ENCODE results near the gene AAGAB. TPM values are rescaled to one million over a fixed set of nuclear protein-coding genes. Genes with fewer than 3 reads are reported as not detected.

AAGAB gene
- total RNA-seq, 1 donor from 2014 or later = 90.8 TPM

GRCh38 chr15:67164811-67165253, 89.6 kb downstream of the AAGAB start:
- peaks cover 19% of the 10 kb centered on the region for H3K36me3 ChIP-seq (ENCODE audit: control insufficient read depth, insufficient read depth, low read length)
- TF ChIP-seq CTCF (IDR thresholded peaks at IDR 0.05; ENCODE audit: insufficient read depth, low read length, severe bottlenecking) = no peak
- no peaks in the 10 kb centered on the region for H3K27me3 ChIP-seq (ENCODE audit: control insufficient read depth, insufficient read depth, low read length)
- H3K4me3 ChIP-seq (ENCODE audit: low read depth, low read length) = no peak overlapping the region
- FAIRE-seq (no peak), DNase-seq (ENCODE audit: low read depth) (no peak)

GRCh38 chr15:67164401-67164791, 90.1 kb downstream of the AAGAB start:
- DNase-seq (ENCODE audit: low read depth) (peak; percentile 29), FAIRE-seq (no peak)
- TF ChIP-seq CTCF (IDR thresholded peaks at IDR 0.05; ENCODE audit: insufficient read depth, low read length, severe bottlenecking) = no peak
- Histone ChIP-seq H3K36me3 (ENCODE audit: control insufficient read depth, insufficient read depth, low read length) (peaks cover 18% of the 10 kb centered on the region), H3K27me3 (ENCODE audit: control insufficient read depth, insufficient read depth, low read length) (no peaks in the 10 kb centered on the region), H3K4me3 (ENCODE audit: low read depth, low read length) (no peak overlapping the region)

- Histone ChIP-seq H3K36me3 (ENCODE audit: control insufficient read depth, insufficient read depth, low read length) (peaks cover 16% of the 10 kb centered on the region), H3K27me3 (ENCODE audit: control insufficient read depth, insufficient read depth, low read length) (no peaks in the 10 kb centered on the region), H3K4me3 (ENCODE audit: low read depth, low read length) (no peak overlapping the region)
- TF ChIP-seq CTCF (IDR thresholded peaks at IDR 0.05; ENCODE audit: insufficient read depth, low read length, severe bottlenecking) = no peak
- no peak for FAIRE-seq
- no peak for DNase-seq (ENCODE audit: low read depth)
Measured at GRCh38 chr15:67163180-67163579, 91.3 kb downstream of the AAGAB start.

GRCh38 chr15:67161881-67162280, 92.6 kb downstream of the AAGAB start:
- no peak for DNase-seq (ENCODE audit: low read depth)
- FAIRE-seq = no peak
- TF ChIP-seq CTCF (IDR thresholded peaks at IDR 0.05; ENCODE audit: insufficient read depth, low read length, severe bottlenecking) = no peak

GRCh38 chr15:67161412-67161811, 93.0 kb downstream of the AAGAB start:
- no peak for FAIRE-seq
- H3K4me3 ChIP-seq (ENCODE audit: low read depth, low read length) = no peak overlapping the region
- TF ChIP-seq CTCF (IDR thresholded peaks at IDR 0.05; ENCODE audit: insufficient read depth, low read length, severe bottlenecking) = no peak
- no peak for DNase-seq (ENCODE audit: low read depth)
- no peaks in the 10 kb centered on the region for H3K27me3 ChIP-seq (ENCODE audit: control insufficient read depth, insufficient read depth, low read length)
- H3K36me3 ChIP-seq (ENCODE audit: control insufficient read depth, insufficient read depth, low read length) = peaks cover 6% of the 10 kb centered on the region

More at GRCh38 chr15:67161881-67162280, 92.6 kb downstream of the AAGAB start:
- Histone ChIP-seq H3K36me3 (ENCODE audit: control insufficient read depth, insufficient read depth, low read length) (peaks cover 9% of the 10 kb centered on the region), H3K4me3 (ENCODE audit: low read depth, low read length) (no peak overlapping the region), H3K27me3 (ENCODE audit: control insufficient read depth, insufficient read depth, low read length) (no peaks in the 10 kb centered on the region)

- DNase-seq (ENCODE audit: low read depth) (no peak), FAIRE-seq (no peak)
- Histone ChIP-seq H3K4me3 (ENCODE audit: low read depth, low read length) (no peak overlapping the region), H3K36me3 (ENCODE audit: control insufficient read depth, insufficient read depth, low read length) (peaks cover 3% of the 10 kb centered on the region), H3K27me3 (ENCODE audit: control insufficient read depth, insufficient read depth, low read length) (no peaks in the 10 kb centered on the region)
- TF ChIP-seq CTCF (IDR thresholded peaks at IDR 0.05; ENCODE audit: insufficient read depth, low read length, severe bottlenecking) = no peak
Measured at GRCh38 chr15:67158367-67158766, 96.1 kb downstream of the AAGAB start.

Measured in bronchial epithelial cell (primary cell).